Measurements from ENCODE around the gene KLHL26. TPM values are rescaled to one million over a fixed set of nuclear protein-coding genes. Genes with fewer than 3 reads are reported as not detected.

KLHL26 gene
- polyA plus RNA-seq, 1 donor (not counting 4 experiments of a cell fraction or from before 2014, with no cell fraction given), result 0.68 TPM

DNA sequence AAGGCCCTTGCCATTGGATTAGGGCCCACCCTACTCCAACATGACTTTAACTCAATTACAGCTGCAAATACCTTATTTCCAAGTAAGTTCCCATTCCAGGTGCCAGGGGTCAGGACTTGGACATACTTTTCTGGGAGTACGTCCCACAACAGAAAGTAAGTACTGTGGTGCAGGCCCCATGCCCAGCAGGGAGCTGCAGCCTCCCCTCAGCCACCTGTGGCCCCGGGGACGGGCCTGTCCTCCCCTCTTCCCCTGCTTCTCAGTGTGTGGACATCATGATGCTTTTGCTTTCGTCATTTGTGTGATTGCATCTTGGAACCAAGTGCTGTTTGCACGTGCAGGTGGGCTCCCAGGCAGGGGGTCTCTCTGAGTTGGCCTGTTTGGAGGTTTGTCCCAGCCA lies 78.6 kb downstream of the KLHL26 start:
- no peak overlapping the region for H3K27ac ChIP-seq (ENCODE audit: control insufficient read depth, insufficient read depth, low read length)
- TF ChIP-seq EZH2 (IDR thresholded peaks at IDR 0.05; ENCODE audit: low read length), result no peak
- TF ChIP-seq, protein P1, sequence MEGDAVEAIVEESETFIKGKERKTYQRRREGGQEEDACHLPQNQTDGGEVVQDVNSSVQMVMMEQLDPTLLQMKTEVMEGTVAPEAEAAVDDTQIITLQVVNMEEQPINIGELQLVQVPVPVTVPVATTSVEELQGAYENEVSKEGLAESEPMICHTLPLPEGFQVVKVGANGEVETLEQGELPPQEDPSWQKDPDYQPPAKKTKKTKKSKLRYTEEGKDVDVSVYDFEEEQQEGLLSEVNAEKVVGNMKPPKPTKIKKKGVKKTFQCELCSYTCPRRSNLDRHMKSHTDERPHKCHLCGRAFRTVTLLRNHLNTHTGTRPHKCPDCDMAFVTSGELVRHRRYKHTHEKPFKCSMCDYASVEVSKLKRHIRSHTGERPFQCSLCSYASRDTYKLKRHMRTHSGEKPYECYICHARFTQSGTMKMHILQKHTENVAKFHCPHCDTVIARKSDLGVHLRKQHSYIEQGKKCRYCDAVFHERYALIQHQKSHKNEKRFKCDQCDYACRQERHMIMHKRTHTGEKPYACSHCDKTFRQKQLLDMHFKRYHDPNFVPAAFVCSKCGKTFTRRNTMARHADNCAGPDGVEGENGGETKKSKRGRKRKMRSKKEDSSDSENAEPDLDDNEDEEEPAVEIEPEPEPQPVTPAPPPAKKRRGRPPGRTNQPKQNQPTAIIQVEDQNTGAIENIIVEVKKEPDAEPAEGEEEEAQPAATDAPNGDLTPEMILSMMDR (optimal IDR thresholded peaks at IDR 0.05 in 1 of 3, IDR thresholded peaks at IDR 0.05 in 1 of 3, conservative IDR thresholded peaks at IDR 0.05 in 1 of 3; ENCODE audit: extremely low read depth in 1 of 3, insufficient read depth in 2 of 3, low read length in 3 of 3), result no peak
- no peak overlapping the region for H3K9ac ChIP-seq (ENCODE audit: control insufficient read depth, extremely low read depth, insufficient read depth, low read length)
- H3K79me2 ChIP-seq (ENCODE audit: control insufficient read depth, insufficient read depth, low read length), result no peaks in the 10 kb centered on the region
- no peak overlapping the region for H3K4me3 ChIP-seq (ENCODE audit: control insufficient read depth in 2 of 3, extremely low read depth in 1 of 3, insufficient read depth in 2 of 3, low read depth in 1 of 3, low read length in 3 of 3)
- no peak for DNase-seq (ENCODE audit: low read depth, low spot score)
- H2AFZ ChIP-seq (ENCODE audit: control insufficient read depth, low read length), result no peak overlapping the region
- H3K9me1 ChIP-seq (ENCODE audit: control insufficient read depth, extremely low read depth, insufficient read depth, low read length), result no peaks in the 10 kb centered on the region
- peaks cover 6% of the 10 kb centered on the region for H4K20me1 ChIP-seq (ENCODE audit: control insufficient read depth, extremely low read depth, insufficient read depth, low read length)
- no peaks in the 10 kb centered on the region for H3K9me3 ChIP-seq (ENCODE audit: control insufficient read depth, low read depth, low read length)
- dilution Hi-C loops (cut with MboI; ENCODE audit: extremely low pct_ligation_motif_present, low sequenced_read_pairs), result no loop called here
- no peaks in the 10 kb centered on the region for H3K36me3 ChIP-seq (ENCODE audit: control insufficient read depth in 2 of 2, extremely low read depth in 1 of 2, insufficient read depth in 2 of 2, low read length in 2 of 2)
- H3K27me3 ChIP-seq (ENCODE audit: control insufficient read depth, extremely low read depth, insufficient read depth, low read length), result no peaks in the 10 kb centered on the region
- no peak for FAIRE-seq
- H3K4me1 ChIP-seq (ENCODE audit: control insufficient read depth, extremely low read depth, insufficient read depth, low read length), result no peaks in the 10 kb centered on the region
- H3K4me2 ChIP-seq (ENCODE audit: control insufficient read depth, extremely low read depth, insufficient read depth, low read depth, low read length), result no peak overlapping the region

DNA sequence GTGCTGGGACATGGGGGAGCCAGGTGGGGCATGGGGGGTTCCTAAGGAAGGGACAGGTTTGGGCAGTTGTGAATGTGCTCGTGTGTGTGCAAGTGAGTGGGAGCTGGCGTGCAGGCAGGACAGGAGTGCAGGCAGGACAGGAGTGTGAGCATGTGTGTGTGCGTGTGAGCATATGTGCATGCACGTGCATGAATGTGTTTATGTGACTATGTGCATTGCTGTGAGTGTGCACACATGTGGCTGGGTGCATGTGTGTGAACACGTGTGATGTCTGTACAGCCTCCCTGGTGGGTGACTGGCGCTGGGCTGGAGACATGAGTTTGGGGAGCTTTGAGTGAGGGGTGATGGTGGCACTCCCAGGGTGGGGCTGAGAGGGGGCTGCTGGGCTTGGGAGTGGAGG lies 80.0 kb downstream of the KLHL26 start:
- TF ChIP-seq, protein P1 (optimal IDR thresholded peaks at IDR 0.05 in 1 of 3, IDR thresholded peaks at IDR 0.05 in 1 of 3, conservative IDR thresholded peaks at IDR 0.05 in 1 of 3; ENCODE audit: extremely low read depth in 1 of 3, insufficient read depth in 2 of 3, low read length in 3 of 3), result no peak
- no peak for TF ChIP-seq EZH2 (IDR thresholded peaks at IDR 0.05; ENCODE audit: low read length)
- H3K4me2 ChIP-seq (ENCODE audit: control insufficient read depth, extremely low read depth, insufficient read depth, low read depth, low read length), result no peak overlapping the region
- DNase-seq (ENCODE audit: low read depth, low spot score) (no peak), FAIRE-seq (no peak)
- no peaks in the 10 kb centered on the region for H3K36me3 ChIP-seq (ENCODE audit: control insufficient read depth in 2 of 2, extremely low read depth in 1 of 2, insufficient read depth in 2 of 2, low read length in 2 of 2)
- no peaks in the 10 kb centered on the region for H3K4me1 ChIP-seq (ENCODE audit: control insufficient read depth, extremely low read depth, insufficient read depth, low read length)
- H2AFZ ChIP-seq (ENCODE audit: control insufficient read depth, low read length), result no peak overlapping the region
- no peaks in the 10 kb centered on the region for H3K27me3 ChIP-seq (ENCODE audit: control insufficient read depth, extremely low read depth, insufficient read depth, low read length)
- H3K9ac ChIP-seq (ENCODE audit: control insufficient read depth, extremely low read depth, insufficient read depth, low read length), result no peak overlapping the region
- H3K4me3 ChIP-seq (ENCODE audit: control insufficient read depth in 2 of 3, extremely low read depth in 1 of 3, insufficient read depth in 2 of 3, low read depth in 1 of 3, low read length in 3 of 3), result no peak overlapping the region
- dilution Hi-C loops (cut with MboI; ENCODE audit: extremely low pct_ligation_motif_present, low sequenced_read_pairs), result no loop called here
- no peaks in the 10 kb centered on the region for H3K9me1 ChIP-seq (ENCODE audit: control insufficient read depth, extremely low read depth, insufficient read depth, low read length)
- H3K27ac ChIP-seq (ENCODE audit: control insufficient read depth, insufficient read depth, low read length), result no peak overlapping the region
- H3K9me3 ChIP-seq (ENCODE audit: control insufficient read depth, low read depth, low read length), result no peaks in the 10 kb centered on the region
- peaks cover 6% of the 10 kb centered on the region for H4K20me1 ChIP-seq (ENCODE audit: control insufficient read depth, extremely low read depth, insufficient read depth, low read length)
- H3K79me2 ChIP-seq (ENCODE audit: control insufficient read depth, insufficient read depth, low read length), result no peaks in the 10 kb centered on the region
